ENCODE measurements around the gene UGCG. TPM values are rescaled to one million over a fixed set of nuclear protein-coding genes. Genes with fewer than 3 reads are reported as not detected.
"Not testable (repeated sequence)": the region's sequence is repeated elsewhere in the genome, so short reads cannot be mapped to it uniquely, and the experiment has no call there.

The UGCG gene
- total and polyA plus RNA-seq, 12 donors: 11.1 to 42.6 (median 13.6) TPM

DNA sequence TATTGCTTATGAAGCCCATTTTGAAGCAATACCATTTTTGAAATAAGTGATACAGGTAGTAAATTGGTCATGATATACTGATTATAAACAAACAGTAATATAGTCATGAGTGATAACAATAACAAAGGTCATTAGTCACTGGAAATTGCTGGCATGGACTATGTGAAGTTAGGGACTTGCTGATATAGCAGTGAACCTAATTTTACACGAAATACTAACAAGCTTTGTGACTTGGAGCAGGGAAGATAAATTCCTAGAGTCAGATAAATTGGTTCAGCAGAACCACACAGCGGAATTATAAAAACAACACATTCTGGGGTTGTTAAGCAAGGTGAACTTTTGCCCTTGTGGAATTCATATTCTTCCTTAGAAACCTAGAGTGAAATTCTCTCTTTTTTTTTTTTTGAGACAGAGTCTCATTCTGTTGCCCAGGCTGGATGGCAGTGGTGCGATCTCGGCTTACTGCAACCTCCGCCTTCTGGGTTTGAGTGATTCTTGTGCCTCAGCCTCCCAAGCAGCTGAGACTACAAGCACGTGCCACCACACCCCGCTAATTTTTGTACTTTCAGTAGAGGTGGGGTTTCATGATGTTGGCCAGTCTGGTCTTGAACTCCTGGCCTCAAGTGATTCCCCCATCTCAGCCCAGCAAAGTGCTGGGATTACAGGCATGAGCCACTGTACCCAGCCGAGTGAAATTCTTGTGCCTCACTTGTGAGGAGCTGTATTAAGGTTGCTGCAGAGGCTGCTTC is 6.0 kb downstream of the UGCG start:
- WGBS, 2 donors: 84 to 90% methylated on average over 8 of the region's 8 CpGs

DNA sequence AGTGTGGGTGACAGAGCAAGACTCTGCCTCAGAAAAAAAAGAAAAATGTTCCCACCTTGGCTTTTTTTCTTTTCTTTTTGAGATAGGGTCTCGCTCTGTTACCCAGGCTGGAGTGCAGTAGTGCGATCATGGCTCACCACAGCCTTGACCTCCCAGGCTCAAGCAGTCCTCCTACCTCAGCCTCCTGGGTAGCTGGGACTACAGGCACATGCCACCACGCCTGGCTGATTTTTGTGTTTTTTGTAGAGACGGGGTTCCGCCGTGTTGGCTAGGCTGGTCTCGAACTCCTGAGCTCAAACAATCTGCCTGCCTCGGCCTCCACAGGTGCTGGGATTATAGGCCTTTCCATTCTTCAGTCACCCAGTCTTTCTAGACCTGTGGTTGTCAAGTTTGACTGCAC is 6.9 kb downstream of the UGCG start:
- H3K27me3 ChIP-seq, H3K9me3 ChIP-seq, H3K4me3 ChIP-seq, H3K27ac ChIP-seq, DNase-seq, ATAC-seq: not testable (repeated sequence)
- intact Hi-C loops (cut with DNase I): loop anchor here in 1 of 10 donors (10.0 kb wide), 1 partner anchor 171 kb away; no protein-coding TSS in a partner anchor
- 98 to 99% methylated on average over 8 of the region's 8 CpGs for WGBS, 2 donors
- peaks cover 0 to 94% (median 60%) of the 10 kb centered on the region in 9 donors for H3K4me1 ChIP-seq
- peaks cover 0 to 17% (median 0%) of the 10 kb centered on the region in 9 donors for H3K36me3 ChIP-seq

More for the DNA sequence above, 6.0 kb downstream of the UGCG start:
- DNase-seq: no peak
- TF ChIP-seq, protein P1, sequence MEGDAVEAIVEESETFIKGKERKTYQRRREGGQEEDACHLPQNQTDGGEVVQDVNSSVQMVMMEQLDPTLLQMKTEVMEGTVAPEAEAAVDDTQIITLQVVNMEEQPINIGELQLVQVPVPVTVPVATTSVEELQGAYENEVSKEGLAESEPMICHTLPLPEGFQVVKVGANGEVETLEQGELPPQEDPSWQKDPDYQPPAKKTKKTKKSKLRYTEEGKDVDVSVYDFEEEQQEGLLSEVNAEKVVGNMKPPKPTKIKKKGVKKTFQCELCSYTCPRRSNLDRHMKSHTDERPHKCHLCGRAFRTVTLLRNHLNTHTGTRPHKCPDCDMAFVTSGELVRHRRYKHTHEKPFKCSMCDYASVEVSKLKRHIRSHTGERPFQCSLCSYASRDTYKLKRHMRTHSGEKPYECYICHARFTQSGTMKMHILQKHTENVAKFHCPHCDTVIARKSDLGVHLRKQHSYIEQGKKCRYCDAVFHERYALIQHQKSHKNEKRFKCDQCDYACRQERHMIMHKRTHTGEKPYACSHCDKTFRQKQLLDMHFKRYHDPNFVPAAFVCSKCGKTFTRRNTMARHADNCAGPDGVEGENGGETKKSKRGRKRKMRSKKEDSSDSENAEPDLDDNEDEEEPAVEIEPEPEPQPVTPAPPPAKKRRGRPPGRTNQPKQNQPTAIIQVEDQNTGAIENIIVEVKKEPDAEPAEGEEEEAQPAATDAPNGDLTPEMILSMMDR (IDR thresholded peaks at IDR 0.05): no peak
- no peak for ATAC-seq
- Histone ChIP-seq H3K9me3 (no peaks in the 10 kb centered on the region), H3K27ac (no peak overlapping the region), H3K4me3 (peak overlapping the region in 1 of 10 donors; percentile 82), H3K4me1 (peaks cover 0 to 90% (median 67%) of the 10 kb centered on the region in 9 donors), H3K27me3 (no peaks in the 10 kb centered on the region), H3K36me3 (peaks cover 0 to 17% (median 0%) of the 10 kb centered on the region in 9 donors)
- intact Hi-C loops (cut with DNase I): loop anchor here in 1 of 10 donors (10.0 kb wide), 1 partner anchor 172 kb away; no protein-coding TSS in a partner anchor

DNA sequence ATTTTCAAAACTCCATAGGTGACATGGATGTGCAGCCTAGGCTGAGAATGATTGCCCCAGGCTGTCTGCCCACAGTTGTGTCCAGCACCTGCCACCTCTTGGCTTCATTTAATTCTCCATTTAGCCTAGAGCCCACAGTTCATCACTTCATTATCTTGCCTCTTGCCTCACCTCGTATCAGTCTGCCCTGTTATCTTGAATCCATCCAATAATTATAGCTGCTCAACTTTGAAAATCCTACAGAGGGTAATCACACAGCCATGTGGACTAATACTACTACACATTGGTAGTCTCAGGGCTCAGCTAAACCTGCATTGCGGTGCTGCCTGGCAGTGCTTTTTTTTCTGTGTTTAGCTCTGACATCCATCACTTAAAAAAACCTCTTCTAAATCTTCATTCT is 7.4 kb downstream of the UGCG start:
- H3K27ac ChIP-seq: no peak overlapping the region
- no peaks in the 10 kb centered on the region for H3K9me3 ChIP-seq
- WGBS, 2 donors: 61 to 65% methylated on average over 2 of the region's 2 CpGs
- TF ChIP-seq, protein P1 (IDR thresholded peaks at IDR 0.05): no peak
- peaks cover 2 to 94% (median 60%) of the 10 kb centered on the region in 9 donors for H3K4me1 ChIP-seq
- H3K4me3 ChIP-seq: no peak overlapping the region
- peaks cover 0 to 17% (median 0%) of the 10 kb centered on the region in 9 donors for H3K36me3 ChIP-seq
- DNase-seq: no peak
- intact Hi-C loops (cut with DNase I): loop anchor here in 1 of 10 donors (10.0 kb wide), 1 partner anchor 171 kb away; no protein-coding TSS in a partner anchor
- peak in 3 of 8 donors; percentile 39 to 74 (median 44) for ATAC-seq
- H3K27me3 ChIP-seq: no peaks in the 10 kb centered on the region

DNA sequence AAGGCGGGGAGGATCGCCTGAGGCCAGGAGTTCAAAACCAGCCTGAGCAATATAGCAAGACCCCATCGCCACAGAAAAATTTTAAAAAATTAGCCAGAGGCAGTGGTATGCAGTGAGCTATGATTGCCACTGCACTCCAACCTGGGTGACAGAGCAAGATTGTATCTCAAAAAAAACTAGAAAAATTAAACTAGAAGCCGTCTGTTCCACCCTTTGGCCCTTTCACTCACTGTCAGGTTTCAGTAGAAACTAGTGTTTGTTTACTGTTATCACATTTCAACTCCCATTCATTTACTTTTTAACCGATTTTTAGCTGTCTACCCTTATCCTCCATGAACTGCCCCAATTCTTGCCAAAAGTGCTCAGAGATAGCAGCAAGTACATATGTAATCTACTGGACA is 8.3 kb downstream of the UGCG start:
- H3K27ac ChIP-seq: no peak overlapping the region
- peaks cover 0 to 17% (median 0%) of the 10 kb centered on the region in 9 donors for H3K36me3 ChIP-seq
- no peak for DNase-seq
- no peak for ATAC-seq
- peaks cover 2 to 94% (median 60%) of the 10 kb centered on the region in 9 donors for H3K4me1 ChIP-seq
- no peak overlapping the region for H3K4me3 ChIP-seq
- no peaks in the 10 kb centered on the region for H3K9me3 ChIP-seq
- WGBS, 2 donors: 83 to 90% methylated on average over 5 of the region's 5 CpGs
- intact Hi-C loops (cut with DNase I): loop anchor here in 1 of 10 donors (10.0 kb wide), 1 partner anchor 170 kb away; no protein-coding TSS in a partner anchor
- no peaks in the 10 kb centered on the region for H3K27me3 ChIP-seq
- TF ChIP-seq, protein P1 (IDR thresholded peaks at IDR 0.05): no peak

All from heart right ventricle (tissue), 16 donors.